ENCODE measurements around the gene HSPA12B.

The HSPA12B gene

DNA sequence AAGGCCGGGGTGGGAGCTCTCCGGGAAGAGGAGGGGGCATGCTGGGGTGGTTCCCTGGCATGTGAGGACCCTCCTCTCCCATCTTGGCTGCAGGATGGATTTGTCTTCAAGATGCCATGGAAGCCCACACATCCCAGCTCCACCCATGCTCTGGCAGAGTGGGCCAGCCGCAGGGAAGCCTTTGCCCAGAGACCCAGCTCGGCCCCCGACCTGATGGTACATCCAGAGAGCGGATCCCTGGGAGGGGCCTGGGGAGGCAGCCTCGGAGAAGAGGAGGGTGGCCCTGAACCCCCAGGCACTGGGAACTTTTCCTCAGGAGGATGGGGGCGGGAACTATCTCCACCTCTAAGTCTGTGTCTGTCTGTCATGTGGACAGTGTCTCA is 68.4 kb downstream of the HSPA12B start:
- Histone ChIP-seq H3K9ac (no peak overlapping the region), H3K4me1 (peaks cover 75% of the 10 kb centered on the region), H3K4me2 (no peak overlapping the region), H3K4me3 (no peak overlapping the region), H3K36me3 (peaks cover 75% of the 10 kb centered on the region), H3K9me3 (no peaks in the 10 kb centered on the region), H3K27ac (peak overlapping the region; percentile 6; the same call in 1 of the 2 replicates), H3K27me3 (no peaks in the 10 kb centered on the region), H4K20me1 (peaks cover 7% of the 10 kb centered on the region; the same call in 1 of the 2 replicates)
- TF ChIP-seq Cebpa-rat (IDR thresholded peaks at IDR 0.05) = no peak

- H3K9ac ChIP-seq = no peak overlapping the region
- H3K4me2 ChIP-seq = no peak overlapping the region
- H3K27ac ChIP-seq = peak overlapping the region; percentile 6; the same call in 1 of the 2 replicates
- TF ChIP-seq Cebpa-rat (IDR thresholded peaks at IDR 0.05) = no peak
- peaks cover 7% of the 10 kb centered on the region; the same call in 1 of the 2 replicates for H4K20me1 ChIP-seq
- H3K36me3 ChIP-seq = peaks cover 79% of the 10 kb centered on the region
- no peak overlapping the region for H3K4me3 ChIP-seq
- no peaks in the 10 kb centered on the region for H3K9me3 ChIP-seq
- no peaks in the 10 kb centered on the region for H3K27me3 ChIP-seq
- H3K4me1 ChIP-seq = peaks cover 76% of the 10 kb centered on the region
Observed at GRCh38 chr20:3801299-3801698, 68.8 kb downstream of the HSPA12B start.

DNA sequence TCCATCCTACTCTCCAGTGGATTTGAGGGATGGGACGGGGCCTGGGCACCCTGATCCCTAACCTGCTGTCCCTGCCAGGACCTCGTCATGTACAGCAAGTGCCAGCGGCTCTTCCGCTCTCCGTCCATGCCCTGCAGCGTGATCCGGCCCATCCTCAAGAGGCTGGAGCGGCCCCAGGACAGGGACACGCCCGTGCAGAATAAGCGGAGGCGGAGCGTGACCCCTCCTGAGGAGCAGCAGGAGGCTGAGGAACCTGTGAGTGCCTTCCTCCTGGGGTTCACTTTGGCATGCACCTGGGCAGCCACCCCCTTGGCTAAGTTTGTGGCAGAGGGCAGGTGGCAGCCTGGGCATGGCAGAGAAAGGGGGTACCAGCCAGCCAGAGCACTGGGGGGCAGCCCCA is 69.4 kb downstream of the HSPA12B start:
- Histone ChIP-seq H3K4me3 (no peak overlapping the region), H3K4me1 (peaks cover 77% of the 10 kb centered on the region), H3K27ac (peak overlapping the region; percentile 24; the same call in 1 of the 2 replicates), H4K20me1 (peaks cover 2% of the 10 kb centered on the region; the same call in 1 of the 2 replicates), H3K36me3 (peaks cover 79% of the 10 kb centered on the region), H3K9me3 (no peaks in the 10 kb centered on the region), H3K4me2 (peak overlapping the region; percentile 67), H3K9ac (no peak overlapping the region), H3K27me3 (no peaks in the 10 kb centered on the region)
- TF ChIP-seq Cebpa-rat (IDR thresholded peaks at IDR 0.05) = no peak
